H9 (cell line): Measurements from ENCODE around the gene TMEM38A. TPM values are rescaled to one million over a fixed set of nuclear protein-coding genes. Genes with fewer than 3 reads are reported as not detected.

ENCODE experiments used
- DNase-seq: peaks from one replicate; pipeline ENCODE4 v3.0.0-alpha.2; 2017
- H2AFZ ChIP-seq: one replicate; pipeline ENCODE4 v1.6.1; 2013; ENCODE audit warnings: mild to moderate bottlenecking, low read length, control low read depth, moderate library complexity
- H2AK5ac ChIP-seq: 2 replicates; pipeline ENCODE4 v1.6.1; 2013; ENCODE audit warnings: low read length, control low read depth, mixed read lengths; ENCODE audit not compliant: insufficient read length
- H2BK120ac ChIP-seq: one replicate; pipeline ENCODE4 v1.6.1; 2013; ENCODE audit warnings: low read depth, mild to moderate bottlenecking, low read length, control low read depth, inconsistent platforms; ENCODE audit not compliant: poor library complexity, severe bottlenecking
- H2BK12ac ChIP-seq: 2 replicates; pipeline ENCODE4 v1.6.1; 2013; ENCODE audit warnings: low read length, control low read depth, mixed read lengths, low read depth; ENCODE audit not compliant: insufficient read length
- H2BK15ac ChIP-seq: 2 replicates; pipeline ENCODE4 v1.6.1; 2013; ENCODE audit warnings: low read depth, low read length, control low read depth
- H2BK20ac ChIP-seq: one replicate; pipeline ENCODE4 v1.6.1; 2013; ENCODE audit warnings: low read depth, mild to moderate bottlenecking, low read length, control low read depth, inconsistent platforms; ENCODE audit not compliant: poor library complexity, severe bottlenecking
- H2BK5ac ChIP-seq: 2 replicates; pipeline ENCODE4 v1.6.1; 2013; ENCODE audit warnings: low read length, control low read depth, mixed read lengths; ENCODE audit not compliant: insufficient read length
- H3K14ac ChIP-seq: 2 replicates; pipeline ENCODE4 v1.6.1; 2013; ENCODE audit warnings: low read length, control low read depth; ENCODE audit not compliant: insufficient read depth
- H3K18ac ChIP-seq: 2 replicates; pipeline ENCODE4 v1.6.1; 2013; ENCODE audit warnings: low read depth, mild to moderate bottlenecking, mixed read lengths, low read length, control low read depth; ENCODE audit not compliant: insufficient read length
- H3K23ac ChIP-seq: 2 replicates; pipeline ENCODE4 v1.6.1; 2013; ENCODE audit warnings: low read length, control low read depth, mixed read lengths, low read depth; ENCODE audit not compliant: insufficient read length
- H3K23me2 ChIP-seq: 2 replicates; pipeline ENCODE4 v1.6.1; 2013; ENCODE audit warnings: low read depth, mild to moderate bottlenecking, mixed read lengths, low read length, control low read depth; ENCODE audit not compliant: insufficient read length, poor library complexity, severe bottlenecking
- H3K27ac ChIP-seq: 2 replicates; pipeline ENCODE4 v1.5.1; 2013; ENCODE audit warnings: low read length, control low read depth, mixed read lengths, low read depth; ENCODE audit not compliant: insufficient read length
- H3K27me3 ChIP-seq: 2 replicates; pipeline ENCODE4 v1.6.1; 2013; ENCODE audit warnings: low read length, control low read depth, inconsistent platforms; ENCODE audit not compliant: insufficient read depth
- H3K4ac ChIP-seq: 2 replicates; pipeline ENCODE4 v1.6.1; 2013; ENCODE audit warnings: low read depth, mild to moderate bottlenecking, control low read depth, inconsistent platforms, low read length, moderate library complexity
- H3K4me1 ChIP-seq: 2 replicates; pipeline ENCODE4 v1.6.1; 2013; ENCODE audit warnings: low read length, control low read depth, inconsistent platforms; ENCODE audit not compliant: insufficient read depth
- H3K4me2 ChIP-seq: 2 replicates; pipeline ENCODE4 v1.6.1; 2013; ENCODE audit warnings: low read length, control low read depth, mixed read lengths; ENCODE audit not compliant: insufficient read length, insufficient read depth
- H3K56ac ChIP-seq: 2 replicates; pipeline ENCODE4 v1.6.1; 2013; ENCODE audit warnings: low read depth, mild to moderate bottlenecking, mixed read lengths, low read length, control low read depth; ENCODE audit not compliant: insufficient read length
- H3K79me1 ChIP-seq: 2 replicates; pipeline ENCODE4 v1.6.1; 2013; ENCODE audit warnings: low read depth, mild to moderate bottlenecking, moderate library complexity, low read length, control low read depth, inconsistent platforms; ENCODE audit not compliant: insufficient read depth, poor library complexity, severe bottlenecking
- H3K79me2 ChIP-seq: 2 replicates; pipeline ENCODE4 v1.6.1; 2013; ENCODE audit warnings: low read length, control low read depth, inconsistent platforms; ENCODE audit not compliant: insufficient read depth
- H3K9ac ChIP-seq: 2 replicates; pipeline ENCODE4 v1.6.1; 2013; ENCODE audit warnings: low read length, control low read depth, mixed read lengths; ENCODE audit not compliant: insufficient read length; ENCODE audit errors: extremely low read depth
- H3K9me3 ChIP-seq: one replicate; pipeline ENCODE4 v1.6.1; 2013; ENCODE audit warnings: low read depth, low read length, inconsistent platforms; ENCODE audit not compliant: control insufficient read depth
- H3T11ph ChIP-seq: one replicate; pipeline ENCODE4 v1.6.1; 2013; ENCODE audit warnings: mild to moderate bottlenecking, low read length, control low read depth, inconsistent platforms
- H4K20me1 ChIP-seq: one replicate; pipeline ENCODE4 v1.6.1; 2013; ENCODE audit not compliant: control insufficient read depth, insufficient read length, insufficient read depth
- H4K5ac ChIP-seq: 2 replicates; pipeline ENCODE4 v1.6.1; 2013; ENCODE audit warnings: low read depth, mild to moderate bottlenecking, mixed read lengths, low read length, control low read depth; ENCODE audit not compliant: insufficient read length
- H4K8ac ChIP-seq: replicated peaks from 2 replicates; pipeline ENCODE4 v1.6.1; 2013; ENCODE audit warnings: low read length, control low read depth, mixed read lengths, low read depth; ENCODE audit not compliant: insufficient read length
- H4K91ac ChIP-seq: 2 replicates; pipeline ENCODE4 v1.6.1; 2013; ENCODE audit warnings: low read depth, mild to moderate bottlenecking, moderate library complexity, mixed read lengths, low read length, control low read depth; ENCODE audit not compliant: insufficient read length
- H3K27ac Mint-ChIP-seq, 3 experiments: 2 replicates in 2 of 3; 3 replicates in 1 of 3; pipeline ENCODE4 v1.8.0; 2020 to 2021; ENCODE audit warnings: mixed read lengths in 3 of 3, mild to moderate bottlenecking in 1 of 3, moderate library complexity in 1 of 3
- H3K27me3 Mint-ChIP-seq: 2 replicates; pipeline ENCODE4 v1.8.0; 2021; ENCODE audit warnings: low read depth, mild to moderate bottlenecking, moderate library complexity, mixed read lengths
- H3K36me3 Mint-ChIP-seq, 3 experiments: 2 replicates in 2 of 3; 3 replicates in 1 of 3; pipeline ENCODE4 v1.8.0; 2020 to 2021; ENCODE audit warnings: low read depth in 3 of 3, mixed read lengths in 3 of 3; ENCODE audit not compliant: insufficient read depth in 1 of 3
- H3K4me1 Mint-ChIP-seq, 2 experiments: 2 replicates each; pipeline ENCODE4 v1.8.0; 2020; ENCODE audit warnings: mixed read lengths in 2 of 2
- H3K4me3 Mint-ChIP-seq, 2 experiments: 2 replicates in 1 of 2; 3 replicates in 1 of 2; pipeline ENCODE4 v1.8.0; 2020 to 2021; ENCODE audit warnings: mild to moderate bottlenecking in 2 of 2, mixed read lengths in 2 of 2, moderate library complexity in 1 of 2
- H3K9me3 Mint-ChIP-seq, 2 experiments: 2 replicates in 1 of 2; 3 replicates in 1 of 2; pipeline ENCODE4 v1.8.0; 2020; ENCODE audit warnings: mild to moderate bottlenecking in 2 of 2, mixed read lengths in 2 of 2, moderate library complexity in 1 of 2
- CTCF ChIP-seq: fragments of 200-600 bp; sonication (generic); conservative IDR thresholded peaks from 3 replicates; pipeline ENCODE4 v1.8.0; 2021; ENCODE audit warnings: antibody characterized with exemption, mild to moderate bottlenecking
- WGBS: extraction: QIAGEN DNeasy Blood & Tissue Kit; methylation state at CpG from one replicate; pipeline ENCODE4 v1.1.7; 2013; ENCODE audit warnings: missing lambda C conversion rate, low lambda C conversion rate, mixed read lengths; ENCODE audit not compliant: insufficient read length; ENCODE audit errors: extremely low coverage; 5-methylcytosine and 5-hydroxymethylcytosine counted together
- total RNA-seq: library from RNA; stranded (reverse); gene quantifications from 2 replicates; pipeline ENCODE4 v1.2.1, GENCODE V29; 2021

The TMEM38A gene
- total RNA-seq, 1 experiment from 2014 or later, result 7.4 TPM

DNA sequence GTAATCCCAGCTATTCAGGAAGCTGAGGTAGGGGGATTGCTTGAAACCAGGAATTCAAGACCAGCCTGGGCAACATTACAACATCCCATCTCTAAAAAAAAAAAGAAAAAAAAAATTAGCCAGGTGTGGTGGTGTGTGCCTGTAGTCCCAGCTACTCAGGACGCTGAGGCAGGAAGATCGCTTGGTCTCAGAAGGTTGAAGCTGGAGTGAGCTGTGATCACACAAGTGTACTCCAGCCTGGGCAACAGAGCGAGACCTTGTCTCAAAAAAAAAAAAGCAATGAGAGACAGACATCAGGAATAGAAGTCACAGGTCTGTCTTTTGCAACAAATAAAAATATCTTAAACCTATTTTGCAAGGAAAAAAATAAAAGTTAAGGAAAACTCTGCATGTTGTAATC lies 23.3 kb downstream of the TMEM38A start:
- no peak for DNase-seq
- WGBS, result no CpG with 5 or more reads among the region's 3 CpGs
- Histone ChIP-seq H3K79me1 (no peaks in the 10 kb centered on the region), H3K23ac (no peak overlapping the region), H2AK5ac (no peak overlapping the region), H3K79me2 (no peaks in the 10 kb centered on the region), H3K4me1 (no peaks in the 10 kb centered on the region), H4K5ac (no peak overlapping the region), H2BK15ac (no peak overlapping the region), H3K9me3 (no peaks in the 10 kb centered on the region), H2BK5ac (no peak overlapping the region), H4K8ac (no peak overlapping the region), H3K14ac (no peak overlapping the region), H4K91ac (no peak overlapping the region), H3K4me2 (no peak overlapping the region), H3T11ph (no peak overlapping the region), H3K23me2 (no peaks in the 10 kb centered on the region), H2BK12ac (no peak overlapping the region), H3K9ac (no peak overlapping the region), H3K4ac (no peak overlapping the region), H3K27ac (no peak overlapping the region), H2AFZ (no peak overlapping the region), H2BK20ac (no peak overlapping the region), H2BK120ac (no peak overlapping the region), H3K27me3 (no peaks in the 10 kb centered on the region), H3K18ac (no peak overlapping the region), H4K20me1 (no peaks in the 10 kb centered on the region), H3K56ac (no peak overlapping the region)
- Mint-ChIP-seq H3K4me1 (no peaks in the 10 kb centered on the region), H3K9me3 (no peaks in the 10 kb centered on the region), H3K4me3 (no peak overlapping the region), H3K36me3 (peaks cover 9 to 23% (median 16%) of the 10 kb centered on the region in 3 experiments; a peak in 6 of 7 replicates), H3K27ac (no peak overlapping the region), H3K27me3 (no peaks in the 10 kb centered on the region; the same call in 1 of the 2 replicates)
- TF ChIP-seq CTCF, result no peak
